Left ventricle myocardium inferior (tissue), 1 donor: ENCODE results near the gene BCL2. TPM values are rescaled to one million over a fixed set of nuclear protein-coding genes. Genes with fewer than 3 reads are reported as not detected.

ENCODE experiments used
- DNase-seq: peaks from one replicate; pipeline ENCODE4 v3.0.0-alpha.2; 2020
- H3K27ac ChIP-seq: fragments of 200-600 bp; replicated peaks from 2 replicates; pipeline ENCODE4 v1.8.0; 2021
- H3K27me3 ChIP-seq: fragments of 200-600 bp; 2 replicates; pipeline ENCODE4 v1.8.0; 2021; ENCODE audit warnings: low read depth
- H3K36me3 ChIP-seq: fragments of 200-600 bp; 2 replicates; pipeline ENCODE4 v1.8.0; 2021
- H3K4me1 ChIP-seq: fragments of 200-600 bp; 2 replicates; pipeline ENCODE4 v1.8.0; 2021
- H3K4me3 ChIP-seq: fragments of 200-600 bp; 2 replicates; pipeline ENCODE4 v1.8.0; 2021; ENCODE audit warnings: mild to moderate bottlenecking, moderate library complexity
- H3K9me3 ChIP-seq: fragments of 200-600 bp; replicated peaks from 2 replicates; pipeline ENCODE4 v1.8.0; 2021
- intact Hi-C: fragments of 100-400 bp; cut with micrococcal nuclease; formaldehyde crosslinking; loops from one replicate; pipeline ENCODE4 v1.11.0; 2022
- total RNA-seq: library from RNA; stranded (reverse); fragmentation: NEBNext Ultra II Directional; extraction: Animal tissue kit (Norgen Biotek cat#: 25700); gene quantifications from one replicate; pipeline ENCODE4 v1.2.1, GENCODE V29; 2021
- TF ChIP-seq, protein P1 (sequence below): fragments of 200-600 bp; IDR thresholded peaks from 2 replicates; pipeline ENCODE4 v1.8.0; 2021; ENCODE audit warnings: antibody characterized with exemption, mild to moderate bottlenecking, borderline replicate concordance
- donor health status: DM: no; HTN: yes; CAD: no; lungs with severe emphysema.

Gene BCL2
- total RNA-seq, 1 donor from 2014 or later = 7.3 TPM

DNA sequence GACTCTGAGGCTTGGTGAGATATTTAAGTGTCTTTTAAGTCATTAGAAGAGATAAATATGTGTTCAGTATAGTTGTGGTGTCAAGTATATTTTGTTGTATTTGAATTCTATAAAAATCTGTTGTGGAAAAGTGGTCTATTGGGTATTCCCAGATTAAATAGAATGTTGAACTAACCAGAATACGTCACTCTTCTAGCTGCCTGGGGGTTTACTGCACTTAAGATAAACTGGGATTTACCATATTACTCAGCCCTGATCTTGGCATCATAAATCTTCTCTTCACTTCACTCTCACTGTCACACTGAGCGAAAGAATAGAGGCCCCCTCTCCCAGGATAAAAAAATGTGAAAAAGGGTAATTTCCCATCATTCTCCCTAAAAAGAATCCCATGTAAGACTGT, 129.8 kb downstream of the BCL2 start:
- TF ChIP-seq, protein P1, sequence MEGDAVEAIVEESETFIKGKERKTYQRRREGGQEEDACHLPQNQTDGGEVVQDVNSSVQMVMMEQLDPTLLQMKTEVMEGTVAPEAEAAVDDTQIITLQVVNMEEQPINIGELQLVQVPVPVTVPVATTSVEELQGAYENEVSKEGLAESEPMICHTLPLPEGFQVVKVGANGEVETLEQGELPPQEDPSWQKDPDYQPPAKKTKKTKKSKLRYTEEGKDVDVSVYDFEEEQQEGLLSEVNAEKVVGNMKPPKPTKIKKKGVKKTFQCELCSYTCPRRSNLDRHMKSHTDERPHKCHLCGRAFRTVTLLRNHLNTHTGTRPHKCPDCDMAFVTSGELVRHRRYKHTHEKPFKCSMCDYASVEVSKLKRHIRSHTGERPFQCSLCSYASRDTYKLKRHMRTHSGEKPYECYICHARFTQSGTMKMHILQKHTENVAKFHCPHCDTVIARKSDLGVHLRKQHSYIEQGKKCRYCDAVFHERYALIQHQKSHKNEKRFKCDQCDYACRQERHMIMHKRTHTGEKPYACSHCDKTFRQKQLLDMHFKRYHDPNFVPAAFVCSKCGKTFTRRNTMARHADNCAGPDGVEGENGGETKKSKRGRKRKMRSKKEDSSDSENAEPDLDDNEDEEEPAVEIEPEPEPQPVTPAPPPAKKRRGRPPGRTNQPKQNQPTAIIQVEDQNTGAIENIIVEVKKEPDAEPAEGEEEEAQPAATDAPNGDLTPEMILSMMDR = no peak
- Histone ChIP-seq H3K36me3 (no peaks in the 10 kb centered on the region), H3K27ac (peak overlapping the region; percentile 45), H3K4me1 (peaks cover 54% of the 10 kb centered on the region), H3K4me3 (no peak overlapping the region), H3K9me3 (peaks cover 4% of the 10 kb centered on the region), H3K27me3 (no peaks in the 10 kb centered on the region)
- DNase-seq = no peak
- intact Hi-C loops = no loop called here

DNA sequence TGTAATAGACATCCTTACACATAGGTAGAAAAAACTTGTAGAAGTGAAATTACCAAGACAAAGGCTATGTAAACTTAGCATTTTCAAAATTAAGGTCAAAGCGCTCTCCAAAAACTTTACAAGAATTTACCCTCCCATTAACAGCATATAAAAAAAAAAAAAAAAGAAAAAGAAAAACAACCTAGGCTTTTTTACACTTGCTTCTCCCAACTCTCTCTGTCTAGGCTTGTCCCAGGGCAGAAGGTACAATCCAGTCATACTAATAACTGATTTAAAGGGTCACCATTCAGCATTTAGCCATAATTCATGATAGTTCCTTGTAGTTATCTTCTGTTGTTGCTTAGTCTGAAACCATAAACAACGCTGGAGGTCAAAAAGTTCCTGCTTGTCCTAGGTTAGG, 130.5 kb downstream of the BCL2 start:
- TF ChIP-seq, protein P1 = no peak
- peak overlapping the region; percentile 45 for H3K27ac ChIP-seq

DNA sequence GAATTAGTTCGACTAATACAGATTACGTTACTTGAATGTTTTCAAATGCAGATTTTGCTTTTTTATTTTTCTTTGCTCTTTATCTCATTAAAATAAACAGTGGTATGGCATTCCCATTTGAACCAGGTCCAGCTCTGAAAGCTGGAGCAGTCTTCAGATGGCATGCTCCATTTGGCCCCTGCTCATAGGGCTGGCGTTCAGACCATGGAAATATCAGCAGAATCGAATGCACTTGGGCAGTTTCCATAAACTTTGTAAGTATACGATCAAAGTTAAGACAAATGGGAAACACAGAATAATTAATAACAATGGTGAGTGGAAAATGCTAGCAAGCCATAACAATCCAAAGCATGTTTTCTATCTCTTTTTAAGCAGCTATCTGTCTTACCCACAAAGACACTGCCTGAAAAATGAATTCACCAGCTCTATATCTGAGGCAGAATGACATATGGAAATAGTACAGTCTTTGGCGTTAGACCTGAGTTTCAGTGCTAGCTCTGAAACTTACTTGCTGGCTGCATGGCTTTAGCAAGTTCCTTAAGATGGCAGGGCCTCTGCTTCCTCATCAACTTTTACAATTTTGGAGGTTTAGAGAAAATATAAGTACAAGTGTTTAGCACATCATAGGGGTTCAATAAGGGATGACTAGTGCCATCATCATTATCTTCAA, 131.6 kb downstream of the BCL2 start:
- TF ChIP-seq, protein P1 = no peak
- Histone ChIP-seq H3K27me3 (no peaks in the 10 kb centered on the region), H3K36me3 (no peaks in the 10 kb centered on the region), H3K9me3 (peaks cover 4% of the 10 kb centered on the region), H3K27ac (peak overlapping the region; percentile 77), H3K4me3 (no peak overlapping the region), H3K4me1 (peaks cover 51% of the 10 kb centered on the region)
- intact Hi-C loops = no loop called here
- DNase-seq = no peak

More for the DNA sequence above, 130.5 kb downstream of the BCL2 start:
- Histone ChIP-seq H3K4me3 (no peak overlapping the region), H3K9me3 (peaks cover 4% of the 10 kb centered on the region), H3K27me3 (no peaks in the 10 kb centered on the region), H3K4me1 (peaks cover 54% of the 10 kb centered on the region), H3K36me3 (no peaks in the 10 kb centered on the region)
- intact Hi-C loops = no loop called here
- no peak for DNase-seq

DNA sequence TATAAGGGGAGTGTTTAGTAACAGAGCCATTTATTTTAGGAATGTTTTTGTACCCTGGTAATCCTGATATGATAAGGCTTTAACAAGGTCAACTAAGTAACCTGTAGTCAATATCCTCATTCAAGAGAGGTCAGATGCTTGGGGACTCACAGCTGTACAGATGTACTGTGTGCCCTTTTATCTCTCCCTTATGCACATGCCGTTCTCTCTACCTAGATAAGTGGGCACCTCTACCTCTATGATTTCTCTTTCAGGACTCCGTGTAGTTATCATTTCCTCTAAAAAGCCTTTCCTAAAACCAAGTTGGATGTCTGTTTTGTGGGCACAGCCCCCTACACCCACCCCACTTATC, 132.4 kb downstream of the BCL2 start:
- no peak for DNase-seq
- peaks cover 4% of the 10 kb centered on the region for H3K9me3 ChIP-seq
- TF ChIP-seq, protein P1 = no peak
- H3K36me3 ChIP-seq = no peaks in the 10 kb centered on the region
- peak overlapping the region; percentile 77 for H3K27ac ChIP-seq
- H3K27me3 ChIP-seq = no peaks in the 10 kb centered on the region
- peaks cover 51% of the 10 kb centered on the region for H3K4me1 ChIP-seq
- no peak overlapping the region for H3K4me3 ChIP-seq
- intact Hi-C loops = no loop called here

DNA sequence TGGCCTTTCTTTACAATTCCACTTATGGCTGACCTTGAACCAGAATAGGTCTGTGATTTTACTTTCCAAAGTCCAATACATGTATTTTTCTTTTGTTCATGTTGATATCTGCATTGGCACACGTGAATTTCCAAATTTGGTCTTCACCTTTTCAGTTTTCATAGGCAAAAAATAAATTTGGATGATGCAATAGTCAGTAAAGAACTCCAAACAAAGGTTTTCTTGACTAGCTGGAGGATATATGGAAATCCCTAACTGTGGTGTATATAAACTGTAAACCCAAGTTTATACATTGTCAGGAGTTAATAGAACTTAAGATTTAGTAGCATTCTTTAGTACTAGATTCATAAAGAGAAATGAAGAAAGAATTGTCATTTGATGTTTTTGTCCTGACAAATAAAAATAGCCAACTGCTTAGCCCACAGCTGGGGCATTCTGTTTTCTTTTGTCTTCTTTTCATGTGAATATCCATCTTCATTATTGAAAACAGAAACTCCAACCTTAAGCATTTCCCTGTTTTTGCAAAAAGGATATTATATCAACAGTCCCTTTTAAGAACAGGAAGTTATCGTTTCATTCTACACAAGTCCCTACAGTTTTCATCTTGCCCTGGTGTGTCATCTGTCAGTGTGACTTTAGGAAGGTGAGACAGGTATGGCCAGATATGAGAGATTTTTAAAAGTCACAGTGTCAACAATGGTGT, 132.9 kb downstream of the BCL2 start:
- intact Hi-C loops = no loop called here
- no peak for DNase-seq
- TF ChIP-seq, protein P1 = no peak
- Histone ChIP-seq H3K27me3 (no peaks in the 10 kb centered on the region), H3K4me3 (no peak overlapping the region), H3K27ac (peak overlapping the region; percentile 77), H3K9me3 (peaks cover 4% of the 10 kb centered on the region), H3K36me3 (no peaks in the 10 kb centered on the region), H3K4me1 (peaks cover 51% of the 10 kb centered on the region)
